ENCODE data around the gene DIO3. TPM values are rescaled to one million over a fixed set of nuclear protein-coding genes. Genes with fewer than 3 reads are reported as not detected.

Gene DIO3
- polyA plus RNA-seq, 2 donors: 0.20 to 0.64 TPM

DNA sequence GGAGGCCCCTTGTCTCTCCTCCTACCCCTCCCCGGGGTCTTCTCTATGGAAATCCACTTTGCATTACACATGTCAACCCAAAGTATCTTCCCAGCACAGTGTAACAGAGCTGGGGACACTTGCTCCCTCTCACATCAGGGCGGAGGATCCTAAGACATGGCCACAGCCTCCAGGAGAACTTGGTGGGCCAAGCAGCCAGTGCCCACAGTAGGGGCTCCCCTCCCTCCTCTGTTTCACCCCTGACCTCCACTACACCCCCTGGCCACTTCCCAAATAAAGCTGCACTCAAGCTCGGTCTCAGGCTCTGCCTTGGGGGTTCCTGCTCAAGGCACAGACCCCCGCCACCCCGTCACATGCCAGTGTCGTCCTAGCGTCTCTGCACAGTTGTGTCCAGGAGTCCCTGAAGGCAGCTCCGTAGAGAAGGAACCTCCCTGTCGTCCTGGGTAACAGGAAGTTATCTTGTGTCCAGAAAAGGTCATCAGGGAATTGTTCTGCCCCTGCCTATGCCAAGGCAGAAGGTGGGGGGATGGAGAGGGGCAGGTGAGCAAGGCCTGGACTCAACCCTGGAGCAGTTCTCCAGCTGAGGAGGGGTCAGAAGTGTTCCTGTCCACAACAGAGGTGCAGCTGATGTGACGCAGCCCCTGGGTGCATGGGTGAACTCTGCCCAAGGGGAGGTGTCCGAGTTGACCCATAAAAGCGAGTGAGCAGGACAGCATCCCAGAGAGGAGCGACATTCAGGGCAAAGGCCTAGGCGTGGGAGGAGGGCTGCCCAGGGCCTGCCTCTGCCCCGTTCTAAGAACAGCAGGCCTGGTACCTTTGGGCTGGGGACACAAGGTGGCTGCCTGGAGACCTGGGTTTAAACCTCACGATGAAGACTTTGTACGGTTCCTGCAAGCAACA lies 25.5 kb downstream of the DIO3 start:
- WGBS, 2 donors: 84 to 85% methylated on average over 17 of the region's 17 CpGs
- Histone ChIP-seq H3K36me3 (ENCODE audit: control insufficient read depth in 2 of 2, insufficient read depth in 2 of 2, low read length in 1 of 2) (no peaks in the 10 kb centered on the region), H3K27ac (ENCODE audit: low read depth in 2 of 2, low read length in 1 of 2) (no peak overlapping the region), H3K27me3 (ENCODE audit: control insufficient read depth in 1 of 2, insufficient read depth in 2 of 2, low read length in 2 of 2) (no peaks in the 10 kb centered on the region), H3K4me3 (ENCODE audit: low read depth in 1 of 2, low read length in 2 of 2) (no peak overlapping the region), H3K9me3 (ENCODE audit: control insufficient read depth in 2 of 2, insufficient read depth in 1 of 2, low read depth in 1 of 2, low read length in 1 of 2) (peaks cover 0 to 2% of the 10 kb centered on the region in 2 donors), H3K4me1 (ENCODE audit: control insufficient read depth in 2 of 2, insufficient read depth in 2 of 2, low read length in 1 of 2) (no peaks in the 10 kb centered on the region)

DNA sequence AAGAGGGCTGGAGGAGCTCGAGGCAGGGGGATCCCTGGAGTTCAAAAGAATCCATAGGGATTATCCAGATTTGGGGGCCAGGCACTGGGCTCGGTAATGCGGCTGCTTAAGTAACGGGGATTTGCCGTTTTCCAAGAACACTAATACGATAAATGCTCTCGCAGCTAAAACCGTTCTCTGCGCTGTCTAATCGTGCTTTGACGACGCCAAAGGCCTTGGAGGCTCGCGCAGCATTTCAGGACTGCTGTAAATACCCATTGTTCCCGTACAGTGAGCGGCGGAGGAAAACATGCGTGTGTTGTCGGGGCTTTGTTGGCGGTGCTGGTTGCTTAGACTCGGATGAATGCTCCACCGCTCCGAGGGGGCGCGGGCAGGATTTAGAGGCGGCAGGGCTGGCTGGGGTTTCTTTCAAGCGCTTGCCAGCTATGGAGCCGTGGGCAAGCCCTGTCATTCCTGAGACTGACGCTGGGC lies 26.2 kb downstream of the DIO3 start:
- 83 to 91% methylated on average over 29 of the region's 29 CpGs for WGBS, 2 donors
- peaks cover 0 to 2% of the 10 kb centered on the region in 2 donors for H3K9me3 ChIP-seq (ENCODE audit: control insufficient read depth in 2 of 2, insufficient read depth in 1 of 2, low read depth in 1 of 2, low read length in 1 of 2)

DNA sequence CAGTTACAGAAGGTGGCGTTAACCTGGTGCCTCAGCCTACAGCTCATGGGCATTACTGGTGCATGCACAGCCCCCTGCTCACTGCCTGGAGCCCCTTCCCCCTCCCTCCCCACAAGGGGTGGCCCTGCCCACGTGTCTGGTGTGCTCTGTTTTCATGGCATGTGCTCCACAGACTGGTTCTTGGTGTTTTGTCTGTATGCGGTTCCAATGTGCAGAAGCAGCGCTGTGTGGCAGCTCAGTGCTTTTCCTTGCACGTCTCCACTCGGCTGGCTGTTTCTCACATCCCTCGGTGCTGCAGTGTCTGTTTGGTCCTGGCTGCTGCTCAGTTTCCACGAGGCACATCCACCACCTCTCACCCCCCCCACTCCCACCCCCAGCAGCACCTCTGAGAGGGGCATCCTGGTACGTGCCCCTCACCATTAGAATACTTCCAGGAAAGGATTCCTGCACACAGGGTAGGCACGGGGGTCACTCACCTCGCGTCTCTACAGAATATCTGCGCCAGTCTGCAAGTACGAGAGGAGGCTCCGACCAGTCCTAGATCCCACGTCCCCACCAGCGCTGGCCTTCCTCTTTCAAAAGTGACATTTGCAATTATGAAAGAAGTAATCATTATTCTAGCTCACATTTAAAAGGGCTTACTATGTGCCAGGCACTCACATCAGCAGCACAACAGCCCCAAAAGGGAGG lies 27.1 kb downstream of the DIO3 start:
- H3K4me1 ChIP-seq (ENCODE audit: control insufficient read depth in 2 of 2, insufficient read depth in 2 of 2, low read length in 1 of 2): no peaks in the 10 kb centered on the region
- WGBS, 2 donors: 71 to 74% methylated on average over 17 of the region's 17 CpGs
- H3K27ac ChIP-seq (ENCODE audit: low read depth in 2 of 2, low read length in 1 of 2): no peak overlapping the region
- no peaks in the 10 kb centered on the region for H3K36me3 ChIP-seq (ENCODE audit: control insufficient read depth in 2 of 2, insufficient read depth in 2 of 2, low read length in 1 of 2)
- no peak overlapping the region for H3K4me3 ChIP-seq (ENCODE audit: low read depth in 1 of 2, low read length in 2 of 2)
- peaks cover 0 to 2% of the 10 kb centered on the region in 2 donors for H3K9me3 ChIP-seq (ENCODE audit: control insufficient read depth in 2 of 2, insufficient read depth in 1 of 2, low read depth in 1 of 2, low read length in 1 of 2)
- no peaks in the 10 kb centered on the region for H3K27me3 ChIP-seq (ENCODE audit: control insufficient read depth in 1 of 2, insufficient read depth in 2 of 2, low read length in 2 of 2)

More for the DNA sequence above, 26.2 kb downstream of the DIO3 start:
- no peak overlapping the region for H3K4me3 ChIP-seq (ENCODE audit: low read depth in 1 of 2, low read length in 2 of 2)
- no peaks in the 10 kb centered on the region for H3K27me3 ChIP-seq (ENCODE audit: control insufficient read depth in 1 of 2, insufficient read depth in 2 of 2, low read length in 2 of 2)
- no peak overlapping the region for H3K27ac ChIP-seq (ENCODE audit: low read depth in 2 of 2, low read length in 1 of 2)
- H3K36me3 ChIP-seq (ENCODE audit: control insufficient read depth in 2 of 2, insufficient read depth in 2 of 2, low read length in 1 of 2): no peaks in the 10 kb centered on the region
- no peaks in the 10 kb centered on the region for H3K4me1 ChIP-seq (ENCODE audit: control insufficient read depth in 2 of 2, insufficient read depth in 2 of 2, low read length in 1 of 2)

DNA sequence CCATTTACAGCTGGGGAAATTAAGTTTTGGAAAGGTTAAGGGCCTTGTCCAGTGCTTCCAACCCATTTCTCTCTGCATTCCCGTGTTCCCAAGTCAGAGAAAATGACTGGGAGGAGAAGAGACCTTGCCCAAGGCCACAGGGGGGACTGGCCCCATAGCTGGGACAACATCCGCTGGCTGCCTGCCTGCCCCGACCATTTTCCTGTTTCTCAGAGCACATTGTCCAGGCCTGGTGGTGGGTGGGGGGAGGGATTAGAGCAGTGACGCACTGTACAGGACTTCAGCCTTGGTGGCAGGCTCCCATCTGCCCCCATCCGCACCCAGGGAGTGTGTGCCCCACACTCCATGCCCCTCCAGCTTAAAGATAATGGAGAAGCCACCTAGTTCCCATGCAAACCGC lies 27.7 kb downstream of the DIO3 start:
- 48 to 69% methylated on average over 6 of the region's 6 CpGs for WGBS, 2 donors
- Histone ChIP-seq H3K4me3 (ENCODE audit: low read depth in 1 of 2, low read length in 2 of 2) (no peak overlapping the region), H3K9me3 (ENCODE audit: control insufficient read depth in 2 of 2, insufficient read depth in 1 of 2, low read depth in 1 of 2, low read length in 1 of 2) (peaks cover 0 to 2% of the 10 kb centered on the region in 2 donors), H3K36me3 (ENCODE audit: control insufficient read depth in 2 of 2, insufficient read depth in 2 of 2, low read length in 1 of 2) (no peaks in the 10 kb centered on the region), H3K4me1 (ENCODE audit: control insufficient read depth in 2 of 2, insufficient read depth in 2 of 2, low read length in 1 of 2) (no peaks in the 10 kb centered on the region), H3K27me3 (ENCODE audit: control insufficient read depth in 1 of 2, insufficient read depth in 2 of 2, low read length in 2 of 2) (no peaks in the 10 kb centered on the region), H3K27ac (ENCODE audit: low read depth in 2 of 2, low read length in 1 of 2) (no peak overlapping the region)

DNA sequence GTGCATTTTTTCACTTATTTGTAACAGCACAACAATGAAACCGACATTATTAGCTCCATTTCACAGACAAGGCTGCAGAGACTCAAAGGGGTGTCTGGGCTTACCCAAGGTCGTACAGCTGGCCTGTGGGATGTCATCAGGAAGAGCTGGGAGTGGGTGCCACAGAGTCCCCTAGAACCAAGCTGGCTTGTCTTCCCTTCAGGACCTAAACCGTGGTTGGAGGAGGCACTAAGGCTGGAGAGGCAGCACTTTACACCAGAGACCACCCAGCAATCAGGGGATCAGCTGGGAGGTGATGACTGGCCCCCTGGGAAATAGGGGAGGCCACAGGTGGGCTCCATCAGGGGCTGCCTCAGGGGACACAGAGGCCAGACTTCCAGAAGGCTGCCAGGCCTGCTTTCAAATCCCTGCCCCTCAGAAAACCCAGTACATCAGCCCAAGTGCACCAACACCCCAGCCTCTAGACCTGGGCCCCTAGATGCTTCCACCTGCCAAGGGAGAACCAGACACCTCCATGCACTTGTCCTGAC lies 28.3 kb downstream of the DIO3 start:
- Histone ChIP-seq H3K36me3 (ENCODE audit: control insufficient read depth in 2 of 2, insufficient read depth in 2 of 2, low read length in 1 of 2) (no peaks in the 10 kb centered on the region), H3K9me3 (ENCODE audit: control insufficient read depth in 2 of 2, insufficient read depth in 1 of 2, low read depth in 1 of 2, low read length in 1 of 2) (peaks cover 0 to under 1% of the 10 kb centered on the region in 2 donors), H3K27ac (ENCODE audit: low read depth in 2 of 2, low read length in 1 of 2) (no peak overlapping the region), H3K4me3 (ENCODE audit: low read depth in 1 of 2, low read length in 2 of 2) (no peak overlapping the region), H3K4me1 (ENCODE audit: control insufficient read depth in 2 of 2, insufficient read depth in 2 of 2, low read length in 1 of 2) (no peaks in the 10 kb centered on the region), H3K27me3 (ENCODE audit: control insufficient read depth in 1 of 2, insufficient read depth in 2 of 2, low read length in 2 of 2) (no peaks in the 10 kb centered on the region)
- 70 to 72% methylated on average over 3 of the region's 3 CpGs for WGBS, 2 donors

DNA sequence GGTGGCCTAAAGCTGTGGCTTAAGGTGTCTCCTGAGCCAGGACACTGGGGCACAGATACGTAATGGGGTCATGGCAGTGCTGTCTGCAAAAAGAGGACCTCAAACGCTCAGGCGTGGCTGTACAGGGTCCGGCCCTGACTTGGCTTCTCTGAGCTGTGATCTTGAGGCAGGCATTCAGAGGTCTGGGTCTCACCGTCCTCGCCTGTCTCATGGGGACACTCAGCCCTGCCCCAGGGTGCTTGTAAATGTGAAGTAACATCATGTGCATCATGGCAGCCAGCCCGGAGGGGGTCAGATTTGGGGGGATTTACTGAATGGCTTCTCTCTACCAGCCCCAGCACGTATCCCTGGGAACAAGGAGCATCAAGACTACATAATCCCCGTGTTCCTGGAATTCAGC lies 28.8 kb downstream of the DIO3 start:
- H3K27ac ChIP-seq (ENCODE audit: low read depth in 2 of 2, low read length in 1 of 2): no peak overlapping the region
- 76 to 78% methylated on average over 9 of the region's 9 CpGs for WGBS, 2 donors
- H3K36me3 ChIP-seq (ENCODE audit: control insufficient read depth in 2 of 2, insufficient read depth in 2 of 2, low read length in 1 of 2): no peaks in the 10 kb centered on the region
- H3K27me3 ChIP-seq (ENCODE audit: control insufficient read depth in 1 of 2, insufficient read depth in 2 of 2, low read length in 2 of 2): no peaks in the 10 kb centered on the region
- no peaks in the 10 kb centered on the region for H3K9me3 ChIP-seq (ENCODE audit: control insufficient read depth in 2 of 2, insufficient read depth in 1 of 2, low read depth in 1 of 2, low read length in 1 of 2)
- no peaks in the 10 kb centered on the region for H3K4me1 ChIP-seq (ENCODE audit: control insufficient read depth in 2 of 2, insufficient read depth in 2 of 2, low read length in 1 of 2)
- no peak overlapping the region for H3K4me3 ChIP-seq (ENCODE audit: low read depth in 1 of 2, low read length in 2 of 2)

DNA sequence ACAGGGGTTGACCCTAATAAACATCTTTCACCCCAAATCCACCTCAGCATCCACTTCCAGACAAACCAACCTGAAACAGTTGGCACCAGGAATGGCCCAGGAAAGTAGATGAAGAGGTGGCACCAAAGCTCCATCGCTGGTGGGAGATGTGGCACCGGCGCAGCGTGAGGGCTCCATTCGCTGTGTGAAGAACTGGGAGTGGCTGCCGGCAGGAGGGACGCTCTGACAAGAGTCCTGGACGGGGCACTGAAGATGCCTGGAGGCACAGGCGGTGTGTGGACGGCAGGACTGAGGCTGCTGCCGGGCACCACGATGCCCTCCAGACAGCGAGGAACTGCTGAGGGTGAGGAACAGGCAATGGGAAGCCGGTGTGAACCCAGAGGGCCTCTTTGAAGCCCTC lies 29.3 kb downstream of the DIO3 start:
- WGBS, 2 donors: 92 to 93% methylated on average over 14 of the region's 14 CpGs
- H3K9me3 ChIP-seq (ENCODE audit: control insufficient read depth in 2 of 2, insufficient read depth in 1 of 2, low read depth in 1 of 2, low read length in 1 of 2): no peaks in the 10 kb centered on the region
- no peak overlapping the region for H3K27ac ChIP-seq (ENCODE audit: low read depth in 2 of 2, low read length in 1 of 2)
- H3K4me3 ChIP-seq (ENCODE audit: low read depth in 1 of 2, low read length in 2 of 2): no peak overlapping the region
- no peaks in the 10 kb centered on the region for H3K4me1 ChIP-seq (ENCODE audit: control insufficient read depth in 2 of 2, insufficient read depth in 2 of 2, low read length in 1 of 2)
- no peaks in the 10 kb centered on the region for H3K36me3 ChIP-seq (ENCODE audit: control insufficient read depth in 2 of 2, insufficient read depth in 2 of 2, low read length in 1 of 2)
- H3K27me3 ChIP-seq (ENCODE audit: control insufficient read depth in 1 of 2, insufficient read depth in 2 of 2, low read length in 2 of 2): no peaks in the 10 kb centered on the region

DNA sequence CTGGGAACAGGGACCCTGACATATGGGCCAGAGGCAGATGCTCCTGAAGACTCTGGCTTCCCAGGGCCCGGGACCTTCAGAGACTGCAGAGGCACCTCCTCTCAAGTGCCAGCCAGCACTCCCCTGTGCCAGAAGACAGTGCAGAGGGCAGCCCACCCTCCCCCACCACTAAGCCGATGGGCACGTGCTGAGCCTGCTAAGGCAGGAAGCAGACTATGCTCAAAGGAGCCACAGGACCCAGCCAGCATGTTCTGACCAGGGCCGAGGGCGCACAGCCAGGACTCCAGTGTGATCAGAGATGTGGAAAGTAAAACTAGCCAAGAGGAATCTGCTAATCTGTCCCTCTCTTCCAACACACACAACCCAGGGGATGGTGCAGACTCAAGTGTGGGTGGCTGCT lies 29.8 kb downstream of the DIO3 start:
- Histone ChIP-seq H3K9me3 (ENCODE audit: control insufficient read depth in 2 of 2, insufficient read depth in 1 of 2, low read depth in 1 of 2, low read length in 1 of 2) (no peaks in the 10 kb centered on the region), H3K27me3 (ENCODE audit: control insufficient read depth in 1 of 2, insufficient read depth in 2 of 2, low read length in 2 of 2) (no peaks in the 10 kb centered on the region), H3K4me1 (ENCODE audit: control insufficient read depth in 2 of 2, insufficient read depth in 2 of 2, low read length in 1 of 2) (no peaks in the 10 kb centered on the region), H3K36me3 (ENCODE audit: control insufficient read depth in 2 of 2, insufficient read depth in 2 of 2, low read length in 1 of 2) (no peaks in the 10 kb centered on the region), H3K27ac (ENCODE audit: low read depth in 2 of 2, low read length in 1 of 2) (no peak overlapping the region), H3K4me3 (ENCODE audit: low read depth in 1 of 2, low read length in 2 of 2) (no peak overlapping the region)
- 35 to 61% methylated on average over 5 of the region's 5 CpGs for WGBS, 2 donors

DNA sequence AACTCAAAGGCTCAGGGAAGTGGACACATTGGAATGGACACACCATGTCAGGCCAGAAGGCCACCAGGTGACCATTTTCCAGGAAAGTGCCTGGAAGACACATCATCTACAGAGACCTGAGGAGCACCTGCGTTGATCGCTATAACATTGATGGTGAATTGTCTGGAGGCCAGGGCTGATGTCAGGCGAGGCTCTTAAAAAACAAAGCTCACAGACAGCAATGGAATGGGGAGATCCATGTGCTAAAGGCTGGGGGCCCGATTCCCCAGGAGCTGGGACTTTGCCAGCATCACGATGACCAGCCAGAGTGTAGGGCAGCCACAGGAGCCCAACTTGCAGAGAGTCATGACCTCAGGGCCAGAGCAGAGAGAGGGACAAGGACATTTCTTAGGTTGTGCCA lies 30.3 kb downstream of the DIO3 start:
- Histone ChIP-seq H3K27me3 (ENCODE audit: control insufficient read depth in 1 of 2, insufficient read depth in 2 of 2, low read length in 2 of 2) (no peaks in the 10 kb centered on the region), H3K27ac (ENCODE audit: low read depth in 2 of 2, low read length in 1 of 2) (no peak overlapping the region), H3K9me3 (ENCODE audit: control insufficient read depth in 2 of 2, insufficient read depth in 1 of 2, low read depth in 1 of 2, low read length in 1 of 2) (peaks cover 0 to 2% of the 10 kb centered on the region in 2 donors), H3K36me3 (ENCODE audit: control insufficient read depth in 2 of 2, insufficient read depth in 2 of 2, low read length in 1 of 2) (no peaks in the 10 kb centered on the region), H3K4me3 (ENCODE audit: low read depth in 1 of 2, low read length in 2 of 2) (no peak overlapping the region), H3K4me1 (ENCODE audit: control insufficient read depth in 2 of 2, insufficient read depth in 2 of 2, low read length in 1 of 2) (peaks cover 0 to 3% of the 10 kb centered on the region in 2 donors)
- WGBS, 2 donors: 90 to 93% methylated on average over 5 of the region's 5 CpGs
